ENCODE data around the gene ACSF3. TPM values are rescaled to one million over a fixed set of nuclear protein-coding genes. Genes with fewer than 3 reads are reported as not detected.
"Not testable (repeated sequence)": the region's sequence is repeated elsewhere in the genome, so short reads cannot be mapped to it uniquely, and the experiment has no call there.

The ACSF3 gene
- total RNA-seq, 1 experiment from 2014 or later, result 11.8 TPM

- not testable (repeated sequence) for DNase-seq; H3K27me3 ChIP-seq; H3K9me3 ChIP-seq (replicated peaks); H3K4me1 ChIP-seq; H3K27ac ChIP-seq; H3K36me3 ChIP-seq; H3K4me3 ChIP-seq
Observed at GRCh38 chr16:89074072-89074674, 19.5 kb upstream of the ACSF3 start.

DNA sequence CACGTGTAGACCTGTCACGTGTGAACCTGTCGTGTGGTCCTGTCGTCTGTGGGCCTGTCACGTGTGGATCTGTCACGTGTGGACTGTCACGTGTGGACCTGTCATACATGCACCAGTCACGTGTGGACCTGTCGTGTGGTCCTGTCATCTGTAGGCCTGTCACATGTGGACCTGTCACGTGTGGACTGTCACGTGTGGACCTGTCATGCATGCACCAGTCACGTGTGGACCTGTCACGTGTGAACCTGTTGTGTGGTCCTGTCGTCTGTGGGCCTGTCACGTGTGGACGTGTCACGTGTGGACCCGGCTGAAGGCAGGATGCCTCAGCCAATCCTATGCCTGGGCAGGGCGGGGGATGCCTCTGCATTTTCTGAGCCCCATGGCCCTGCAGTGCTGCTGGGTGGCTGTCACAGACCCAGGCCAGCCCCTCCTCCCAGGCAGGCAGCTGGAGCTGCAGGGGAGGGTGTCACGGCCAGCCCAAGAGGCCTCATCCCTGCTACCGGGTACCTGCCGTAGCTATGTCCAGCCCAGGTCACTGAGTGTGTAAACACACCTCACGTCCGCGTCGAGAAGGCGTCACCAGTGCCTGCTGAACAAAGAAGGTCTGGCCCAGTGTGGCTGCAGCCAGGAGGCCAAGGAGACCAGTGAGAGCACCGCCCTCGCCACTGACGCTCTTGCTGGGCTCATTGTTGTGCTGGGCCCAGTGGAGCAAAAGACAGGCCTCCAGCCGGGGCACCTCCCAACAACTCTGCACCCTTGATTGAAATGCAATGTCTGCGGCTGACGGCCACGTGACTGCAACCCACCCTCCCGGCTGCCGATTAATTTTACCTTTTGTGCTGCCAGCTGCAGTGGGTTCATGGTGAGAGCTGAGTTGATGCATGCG, 18.6 kb upstream of the ACSF3 start:
- Histone ChIP-seq H3K4me3 (no peak overlapping the region), H3K27me3 (no peaks in the 10 kb centered on the region), H3K4me1 (no peaks in the 10 kb centered on the region), H3K36me3 (no peaks in the 10 kb centered on the region), H3K9me3 (replicated peaks) (no peaks in the 10 kb centered on the region), H3K27ac (no peak overlapping the region)
- no peak for DNase-seq

- Histone ChIP-seq H3K36me3 (no peaks in the 10 kb centered on the region), H3K4me1 (no peaks in the 10 kb centered on the region), H3K4me3 (no peak overlapping the region), H3K27me3 (no peaks in the 10 kb centered on the region), H3K27ac (no peak overlapping the region), H3K9me3 (replicated peaks) (no peaks in the 10 kb centered on the region)
- no peak for DNase-seq
Observed at GRCh38 chr16:89076159-89076558, 17.5 kb upstream of the ACSF3 start.

DNA sequence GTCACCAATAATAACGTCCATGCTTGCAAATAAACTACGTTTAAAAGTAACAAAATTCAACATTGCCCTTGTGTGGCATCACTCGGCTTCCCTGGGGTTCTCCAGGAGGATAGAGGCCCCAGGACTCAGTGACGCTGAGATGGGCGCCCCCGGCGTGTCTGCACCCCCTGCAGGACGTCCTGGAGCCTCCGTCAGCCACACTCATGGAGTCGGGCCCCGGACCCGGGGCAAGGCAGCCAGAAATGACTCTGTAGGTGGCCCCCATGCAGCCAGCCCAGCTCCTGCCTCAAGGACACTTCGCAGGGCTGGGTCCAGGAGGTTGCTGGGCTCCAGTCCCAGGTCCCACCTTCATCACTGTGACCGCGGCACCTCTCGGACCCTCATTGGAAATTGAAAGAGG, 16.6 kb upstream of the ACSF3 start:
- H3K9me3 ChIP-seq (replicated peaks), result no peaks in the 10 kb centered on the region
- no peak for DNase-seq

DNA sequence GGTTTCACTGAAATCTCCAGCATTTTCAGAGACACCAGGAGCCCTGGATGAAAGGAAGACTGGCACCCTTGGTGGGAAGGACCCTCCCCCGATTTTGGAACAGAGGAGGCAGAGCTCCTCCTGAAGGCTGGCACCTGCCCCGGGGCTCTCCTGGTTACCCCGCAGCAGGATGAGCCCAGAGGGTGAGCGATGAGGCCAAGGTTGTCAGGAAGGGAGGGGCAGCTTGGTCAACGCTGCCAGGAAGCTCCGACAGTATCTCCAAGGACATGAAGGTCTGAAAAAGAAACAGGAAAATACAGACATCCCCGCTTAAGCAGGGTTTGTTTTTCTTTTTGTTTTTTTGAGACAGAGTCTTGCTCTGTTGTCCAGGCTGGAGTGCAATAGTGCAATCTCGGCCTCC, 15.5 kb upstream of the ACSF3 start:
- no peaks in the 10 kb centered on the region for H3K36me3 ChIP-seq
- H3K27ac ChIP-seq, result no peak overlapping the region
- no peak overlapping the region for H3K4me3 ChIP-seq
- DNase-seq, result no peak
- no peaks in the 10 kb centered on the region for H3K27me3 ChIP-seq
- H3K4me1 ChIP-seq, result no peaks in the 10 kb centered on the region
- no peaks in the 10 kb centered on the region for H3K9me3 ChIP-seq (replicated peaks)

More for the DNA sequence above, 16.6 kb upstream of the ACSF3 start:
- no peaks in the 10 kb centered on the region for H3K4me1 ChIP-seq
- H3K4me3 ChIP-seq, result no peak overlapping the region
- no peaks in the 10 kb centered on the region for H3K27me3 ChIP-seq
- H3K27ac ChIP-seq, result no peak overlapping the region
- no peaks in the 10 kb centered on the region for H3K36me3 ChIP-seq

- no peak for DNase-seq
- Histone ChIP-seq H3K27ac (no peak overlapping the region), H3K4me3 (no peak overlapping the region), H3K4me1 (no peaks in the 10 kb centered on the region), H3K36me3 (no peaks in the 10 kb centered on the region), H3K9me3 (replicated peaks) (no peaks in the 10 kb centered on the region), H3K27me3 (no peaks in the 10 kb centered on the region)
Observed at GRCh38 chr16:89079434-89079980, 14.1 kb upstream of the ACSF3 start.

- no peaks in the 10 kb centered on the region for H3K9me3 ChIP-seq (replicated peaks)
- no peaks in the 10 kb centered on the region for H3K36me3 ChIP-seq
- H3K27me3 ChIP-seq, result no peaks in the 10 kb centered on the region
- no peaks in the 10 kb centered on the region for H3K4me1 ChIP-seq
- no peak for DNase-seq
- no peak overlapping the region for H3K4me3 ChIP-seq
- H3K27ac ChIP-seq, result no peak overlapping the region
Observed at GRCh38 chr16:89080196-89080853, 13.3 kb upstream of the ACSF3 start.

DNA sequence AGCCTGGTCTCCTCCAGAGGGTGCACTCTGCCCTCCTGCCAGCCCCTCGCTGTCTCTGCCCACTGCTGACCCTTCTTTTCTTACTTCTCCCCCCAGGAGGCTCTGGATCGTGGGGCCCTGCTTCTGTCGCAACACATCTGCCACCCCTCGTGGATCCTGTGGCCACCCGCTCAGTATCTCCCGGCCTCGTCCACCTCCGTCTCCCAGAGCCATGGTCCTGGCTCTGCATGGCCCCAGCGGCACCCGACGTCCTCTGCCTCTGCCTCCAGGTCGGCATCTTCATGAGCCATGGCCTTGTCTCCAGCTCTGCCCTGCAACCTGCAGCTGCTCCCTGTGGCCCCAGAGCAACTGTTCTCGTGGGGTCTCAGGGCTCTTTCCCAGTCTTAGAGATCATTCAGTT, 12.1 kb upstream of the ACSF3 start:
- Histone ChIP-seq H3K9me3 (replicated peaks) (no peaks in the 10 kb centered on the region), H3K27ac (no peak overlapping the region), H3K36me3 (no peaks in the 10 kb centered on the region), H3K27me3 (no peaks in the 10 kb centered on the region), H3K4me3 (no peak overlapping the region), H3K4me1 (no peaks in the 10 kb centered on the region)
- DNase-seq, result no peak

DNA sequence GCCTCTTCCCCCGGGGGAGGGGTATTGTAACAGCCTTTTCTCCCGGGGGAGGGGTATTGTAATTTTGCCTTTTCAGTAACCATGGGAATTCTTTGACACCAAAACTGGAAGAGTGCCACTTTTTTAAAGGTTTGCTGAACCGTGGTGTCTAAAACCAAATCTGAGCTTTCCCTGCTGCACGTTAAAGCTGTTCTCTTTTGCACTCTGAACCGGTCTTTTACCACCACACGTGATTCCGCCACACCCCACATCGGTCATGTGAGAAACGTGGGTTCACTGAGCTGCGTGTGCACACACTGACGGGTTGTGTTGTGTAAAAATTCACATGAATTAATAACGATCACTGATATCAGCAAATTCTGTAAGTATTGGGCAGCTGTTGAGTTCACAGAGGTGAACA, 9.2 kb upstream of the ACSF3 start:
- DNase-seq, result no peak
- no peaks in the 10 kb centered on the region for H3K4me1 ChIP-seq

GRCh38 chr16:89084814-89085612, 8.6 kb upstream of the ACSF3 start:
- H3K9me3 ChIP-seq (replicated peaks), result no peaks in the 10 kb centered on the region
- no peaks in the 10 kb centered on the region for H3K4me1 ChIP-seq
- no peaks in the 10 kb centered on the region for H3K27me3 ChIP-seq
- H3K4me3 ChIP-seq, result no peak overlapping the region
- no peaks in the 10 kb centered on the region for H3K36me3 ChIP-seq
- no peak for DNase-seq
- H3K27ac ChIP-seq, result no peak overlapping the region

More for the DNA sequence above, 9.2 kb upstream of the ACSF3 start:
- H3K36me3 ChIP-seq, result no peaks in the 10 kb centered on the region
- no peaks in the 10 kb centered on the region for H3K27me3 ChIP-seq
- H3K4me3 ChIP-seq, result no peak overlapping the region
- H3K9me3 ChIP-seq (replicated peaks), result no peaks in the 10 kb centered on the region
- no peak overlapping the region for H3K27ac ChIP-seq

GRCh38 chr16:89085755-89086154, 7.9 kb upstream of the ACSF3 start:
- DNase-seq, result no peak
- no peaks in the 10 kb centered on the region for H3K27me3 ChIP-seq

GRCh38 chr16:89087922-89088497, 5.6 kb upstream of the ACSF3 start:
- H3K4me1 ChIP-seq, result no peaks in the 10 kb centered on the region
- no peak for DNase-seq
- no peaks in the 10 kb centered on the region for H3K27me3 ChIP-seq
- H3K4me3 ChIP-seq, result no peak overlapping the region
- H3K9me3 ChIP-seq (replicated peaks), result no peaks in the 10 kb centered on the region
- H3K36me3 ChIP-seq, result no peaks in the 10 kb centered on the region
- no peak overlapping the region for H3K27ac ChIP-seq

More at GRCh38 chr16:89085755-89086154, 7.9 kb upstream of the ACSF3 start:
- Histone ChIP-seq H3K4me1 (no peaks in the 10 kb centered on the region), H3K36me3 (no peaks in the 10 kb centered on the region), H3K4me3 (no peak overlapping the region), H3K9me3 (replicated peaks) (no peaks in the 10 kb centered on the region), H3K27ac (no peak overlapping the region)

DNA sequence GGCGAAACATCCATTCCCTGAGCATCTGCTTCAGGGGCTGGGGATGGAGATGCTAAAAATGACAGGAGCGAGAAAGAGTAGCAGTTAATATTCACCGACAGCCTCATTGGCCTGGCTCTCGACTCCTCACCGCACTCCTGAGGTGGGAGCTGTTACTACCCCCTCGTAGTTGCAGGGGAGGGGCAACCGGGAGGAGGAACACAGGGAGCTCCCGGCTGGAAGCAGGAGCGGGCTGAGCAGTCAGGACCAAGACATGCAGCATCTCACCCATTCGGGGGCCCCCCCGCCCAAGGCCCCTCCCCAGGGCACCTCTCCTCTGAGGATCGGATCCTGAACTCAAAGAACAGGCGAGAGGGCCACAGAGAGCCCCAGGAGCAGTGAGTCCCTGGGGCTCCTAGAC, 4.5 kb upstream of the ACSF3 start:
- DNase-seq, result no peak
- H3K4me1 ChIP-seq, result no peaks in the 10 kb centered on the region
- no peaks in the 10 kb centered on the region for H3K9me3 ChIP-seq (replicated peaks)
- H3K4me3 ChIP-seq, result no peak overlapping the region
- no peak overlapping the region for H3K27ac ChIP-seq
- H3K27me3 ChIP-seq, result no peaks in the 10 kb centered on the region
- H3K36me3 ChIP-seq, result no peaks in the 10 kb centered on the region

DNA sequence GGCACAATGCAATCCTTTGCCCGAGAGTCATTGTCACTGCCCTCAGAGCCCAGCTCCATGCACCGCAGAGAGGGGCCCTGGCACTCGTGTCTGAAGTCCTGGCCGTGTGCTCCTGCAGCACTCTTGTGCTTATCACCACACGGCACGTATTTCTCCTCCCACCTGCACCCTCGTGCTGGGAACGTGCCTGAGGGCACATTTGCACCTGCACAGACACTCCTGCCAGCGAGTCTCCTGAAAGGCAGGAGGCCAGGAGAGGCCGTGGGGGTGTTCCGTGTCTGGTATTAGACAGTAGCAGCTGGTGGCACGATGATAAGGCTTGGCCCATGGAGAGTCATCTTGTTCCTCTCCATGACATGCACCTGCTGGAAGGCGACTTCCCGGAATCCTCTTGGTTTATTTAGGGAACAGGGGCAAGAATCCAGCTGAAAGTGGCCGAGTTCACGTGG, 3.4 kb upstream of the ACSF3 start:
- no peaks in the 10 kb centered on the region for H3K27me3 ChIP-seq
- no peak overlapping the region for H3K27ac ChIP-seq
- H3K4me1 ChIP-seq, result no peaks in the 10 kb centered on the region
- no peaks in the 10 kb centered on the region for H3K36me3 ChIP-seq
- H3K4me3 ChIP-seq, result no peak overlapping the region
- H3K9me3 ChIP-seq (replicated peaks), result no peaks in the 10 kb centered on the region
- no peak for DNase-seq
